HG02884 (cell line): Measurements from ENCODE around the gene CAPZA2.
"Not testable (repeated sequence)": the region's sequence is repeated elsewhere in the genome, so short reads cannot be mapped to it uniquely, and the experiment has no call there.

Experiments used
- ATAC-seq: cut with Tn5 transposase; IDR thresholded peaks from one replicate; pipeline ENCODE4 v1.9.1; 2021; ENCODE audit warnings: mild to moderate bottlenecking, moderate library complexity; ENCODE audit not compliant: unreplicated experiment

CAPZA2 gene

GRCh38 chr7:116912269-116912909, 50.0 kb downstream of the CAPZA2 start:
- no peak for ATAC-seq

- no peak for ATAC-seq
Observed at GRCh38 chr7:116918704-116919103, 56.3 kb downstream of the CAPZA2 start.

GRCh38 chr7:116920359-116920758, 58.0 kb downstream of the CAPZA2 start:
- no peak for ATAC-seq

GRCh38 chr7:116922545-116922944, 60.2 kb downstream of the CAPZA2 start:
- ATAC-seq, result no peak

- no peak for ATAC-seq
Observed at GRCh38 chr7:116924741-116925140, 62.4 kb downstream of the CAPZA2 start.

- ATAC-seq, result no peak
Observed at GRCh38 chr7:116929021-116929420, 66.6 kb downstream of the CAPZA2 start.

GRCh38 chr7:116929914-116930913, 67.8 kb downstream of the CAPZA2 start:
- ATAC-seq, result peak; percentile 87

- ATAC-seq, result no peak
Observed at GRCh38 chr7:116932566-116932965, 70.2 kb downstream of the CAPZA2 start.

GRCh38 chr7:116933465-116933864, 71.1 kb downstream of the CAPZA2 start:
- no peak for ATAC-seq

GRCh38 chr7:116934580-116934979, 72.2 kb downstream of the CAPZA2 start:
- no peak for ATAC-seq

GRCh38 chr7:116936844-116937243, 74.5 kb downstream of the CAPZA2 start:
- not testable (repeated sequence) for ATAC-seq

- no peak for ATAC-seq
Observed at GRCh38 chr7:116938678-116939077, 76.3 kb downstream of the CAPZA2 start.

- no peak for ATAC-seq
Observed at GRCh38 chr7:116940689-116941370, 78.4 kb downstream of the CAPZA2 start.

- ATAC-seq, result no peak
Observed at GRCh38 chr7:116942504-116942903, 80.1 kb downstream of the CAPZA2 start.

GRCh38 chr7:116948934-116949333, 86.5 kb downstream of the CAPZA2 start:
- ATAC-seq, result no peak

GRCh38 chr7:116949941-116950801, 87.8 kb downstream of the CAPZA2 start:
- ATAC-seq, result no peak

- no peak for ATAC-seq
Observed at GRCh38 chr7:116950889-116951351, 88.5 kb downstream of the CAPZA2 start.

- no peak for ATAC-seq
Observed at GRCh38 chr7:116951366-116952292, 89.2 kb downstream of the CAPZA2 start.

GRCh38 chr7:116952635-116953371, 90.4 kb downstream of the CAPZA2 start:
- ATAC-seq, result peak; percentile 16
